ENCODE data around the gene KBTBD8.

GRCh38 chr3:66971245-66971644, 26.9 kb upstream of the KBTBD8 start:
- TF ChIP-seq POLR2AphosphoS5 (IDR thresholded peaks at IDR 0.05; ENCODE audit: low read depth, low read length) = no peak
- no peak for TF ChIP-seq SPI1 (IDR thresholded peaks at IDR 0.05; ENCODE audit: low read depth, low read length)
